GM12875 (cell line): ENCODE data around the gene KCNK15.

Source experiments
- H3K4me3 ChIP-seq: one replicate; pipeline ENCODE4 v1.5.1; 2011; ENCODE audit warnings: low read depth, low read length, control low read depth
- TF ChIP-seq, protein P1 (sequence below): IDR thresholded peaks from 2 replicates; pipeline ENCODE4 v1.5.1; 2011; ENCODE audit warnings: low read depth, mild to moderate bottlenecking, control low read depth, inconsistent platforms, low read length, moderate library complexity, borderline replicate concordance; ENCODE audit not compliant: insufficient read depth

The KCNK15 gene

DNA sequence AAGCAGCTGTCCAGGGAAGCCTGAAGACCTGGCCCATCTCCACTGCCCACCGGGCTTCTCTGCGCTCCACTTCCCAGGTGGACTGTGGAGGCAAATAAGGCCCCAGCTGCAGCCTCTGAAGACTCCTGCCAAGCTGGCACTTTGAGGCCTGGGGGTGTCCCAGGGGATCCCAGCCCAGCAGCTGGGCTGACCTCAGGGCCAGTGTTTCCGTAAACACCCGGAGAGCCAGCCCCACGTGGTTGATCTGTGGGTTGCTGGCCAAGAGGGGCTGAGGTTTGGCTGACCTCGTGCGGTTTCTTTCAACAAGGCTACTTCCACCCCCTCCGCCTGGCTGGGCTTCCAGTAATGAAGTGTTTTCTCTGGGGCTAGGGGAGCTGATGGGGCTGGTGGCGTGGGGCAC lies 42.9 kb upstream of the KCNK15 start:
- TF ChIP-seq, protein P1, sequence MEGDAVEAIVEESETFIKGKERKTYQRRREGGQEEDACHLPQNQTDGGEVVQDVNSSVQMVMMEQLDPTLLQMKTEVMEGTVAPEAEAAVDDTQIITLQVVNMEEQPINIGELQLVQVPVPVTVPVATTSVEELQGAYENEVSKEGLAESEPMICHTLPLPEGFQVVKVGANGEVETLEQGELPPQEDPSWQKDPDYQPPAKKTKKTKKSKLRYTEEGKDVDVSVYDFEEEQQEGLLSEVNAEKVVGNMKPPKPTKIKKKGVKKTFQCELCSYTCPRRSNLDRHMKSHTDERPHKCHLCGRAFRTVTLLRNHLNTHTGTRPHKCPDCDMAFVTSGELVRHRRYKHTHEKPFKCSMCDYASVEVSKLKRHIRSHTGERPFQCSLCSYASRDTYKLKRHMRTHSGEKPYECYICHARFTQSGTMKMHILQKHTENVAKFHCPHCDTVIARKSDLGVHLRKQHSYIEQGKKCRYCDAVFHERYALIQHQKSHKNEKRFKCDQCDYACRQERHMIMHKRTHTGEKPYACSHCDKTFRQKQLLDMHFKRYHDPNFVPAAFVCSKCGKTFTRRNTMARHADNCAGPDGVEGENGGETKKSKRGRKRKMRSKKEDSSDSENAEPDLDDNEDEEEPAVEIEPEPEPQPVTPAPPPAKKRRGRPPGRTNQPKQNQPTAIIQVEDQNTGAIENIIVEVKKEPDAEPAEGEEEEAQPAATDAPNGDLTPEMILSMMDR: no peak
- H3K4me3 ChIP-seq: no peak overlapping the region

DNA sequence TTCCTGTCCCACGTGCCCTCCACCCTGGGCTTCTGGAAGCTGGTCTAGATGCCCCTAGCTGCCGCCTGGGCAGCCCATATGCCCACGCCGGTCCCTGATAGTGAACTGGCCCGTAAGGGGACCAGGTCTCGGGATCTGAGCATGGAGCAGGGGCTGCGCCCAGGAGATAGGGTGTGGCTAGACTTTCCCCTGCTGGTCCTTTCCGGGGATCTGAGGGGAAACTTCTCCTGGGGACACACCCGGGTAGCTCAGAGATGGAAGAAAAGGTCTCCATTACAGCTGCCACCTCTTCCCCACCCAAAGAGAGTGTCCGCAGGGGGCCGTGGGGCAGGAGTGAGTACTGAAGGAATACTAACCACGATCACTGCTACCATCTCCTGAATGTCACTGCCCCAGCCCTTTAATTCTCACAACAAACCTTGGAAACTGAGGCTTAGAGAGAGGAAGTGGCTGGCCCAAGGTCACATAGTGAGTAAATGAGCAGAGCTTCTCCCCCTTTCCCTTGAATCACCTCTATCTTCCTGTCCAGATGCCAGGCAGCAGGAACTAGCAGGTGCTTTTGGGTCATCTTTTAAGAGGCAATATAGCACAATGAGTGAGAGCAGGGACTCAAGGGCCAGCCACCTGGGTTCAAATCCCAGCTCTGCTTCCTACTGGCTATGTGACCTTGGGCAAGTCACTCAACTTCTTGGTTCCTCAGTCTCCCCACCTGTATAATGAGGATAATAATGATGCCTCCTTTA lies 42.3 kb upstream of the KCNK15 start:
- H3K4me3 ChIP-seq: no peak overlapping the region
- TF ChIP-seq, protein P1: no peak

DNA sequence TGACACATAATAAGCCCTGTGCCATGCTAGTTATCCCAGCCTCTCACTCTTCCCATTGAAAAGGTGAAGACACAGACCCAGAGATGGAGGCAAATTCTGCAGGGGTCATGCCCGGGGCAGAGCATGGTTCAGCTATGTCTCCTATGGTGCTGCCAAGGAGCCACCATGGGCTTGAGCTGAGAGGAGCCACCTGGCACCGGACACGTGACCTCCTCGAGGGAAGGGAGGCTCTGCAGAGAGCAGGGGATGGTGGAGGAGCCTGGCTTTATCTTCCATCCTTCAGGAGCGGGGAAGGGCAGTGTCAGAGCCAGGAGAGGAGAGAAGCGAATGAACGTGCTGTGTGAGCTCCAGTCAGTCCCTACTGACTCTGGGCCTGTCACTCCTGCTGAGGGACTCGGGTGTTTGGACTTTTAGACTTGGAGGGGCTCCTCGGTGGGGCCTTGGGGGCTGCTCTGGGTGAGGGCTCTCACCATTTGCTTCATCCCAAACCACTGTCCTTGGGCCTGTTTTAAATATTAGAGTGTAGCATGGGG lies 41.6 kb upstream of the KCNK15 start:
- TF ChIP-seq, protein P1: no peak
- H3K4me3 ChIP-seq: no peak overlapping the region

DNA sequence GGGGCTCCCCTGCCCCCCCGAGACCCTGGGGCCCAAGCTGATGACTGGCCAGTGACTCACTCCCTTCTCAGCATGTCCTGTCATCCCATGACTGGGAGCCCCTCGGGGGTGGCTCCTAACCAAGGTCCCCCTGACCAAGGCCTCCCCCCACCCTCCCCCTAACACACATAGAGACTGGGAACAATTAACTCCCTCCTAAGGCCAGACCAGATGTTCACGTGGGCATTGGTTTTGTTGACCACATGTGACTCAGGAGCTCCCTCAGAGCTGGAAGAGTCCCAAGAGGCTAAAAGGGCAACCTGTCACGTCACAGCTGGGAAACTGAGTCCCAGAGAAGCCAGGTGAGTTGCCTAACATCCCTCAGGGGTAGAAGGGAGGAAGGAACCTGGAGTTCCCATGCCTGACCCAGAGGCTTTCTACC lies 41.1 kb upstream of the KCNK15 start:
- no peak overlapping the region for H3K4me3 ChIP-seq
- TF ChIP-seq, protein P1: no peak

DNA sequence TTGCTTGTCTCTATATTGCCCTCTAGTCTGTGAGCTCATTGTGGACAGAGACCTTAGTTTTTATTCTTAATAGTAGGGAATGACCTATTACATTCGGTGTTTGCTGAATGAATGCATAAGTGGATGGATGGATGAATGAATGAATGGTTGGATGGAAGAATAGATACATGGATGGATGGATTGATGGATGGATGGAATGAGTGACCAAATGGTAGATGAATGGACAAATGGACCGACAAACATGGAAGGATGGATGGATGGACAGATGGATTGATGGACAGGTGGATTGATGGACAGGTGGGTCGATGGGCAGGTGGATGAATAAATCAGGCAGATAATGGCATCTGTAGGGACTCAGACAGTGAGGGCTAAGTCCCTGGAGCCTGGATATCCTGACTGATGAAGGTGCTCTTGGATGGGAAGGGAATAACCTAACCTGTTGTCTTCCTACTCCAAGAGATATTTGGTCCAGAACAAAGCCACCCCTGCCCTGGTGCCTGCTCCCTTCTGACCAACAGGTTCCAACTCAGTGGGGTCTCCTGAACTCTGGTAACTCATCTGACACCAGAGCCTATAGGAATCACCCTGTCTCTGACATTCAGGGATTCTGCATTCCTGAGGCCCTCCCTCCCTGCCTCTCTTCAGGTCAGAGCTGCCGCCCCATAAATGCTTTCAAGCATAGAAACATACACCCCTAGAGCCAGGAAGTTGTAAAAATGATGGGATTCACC lies 40.1 kb upstream of the KCNK15 start:
- TF ChIP-seq, protein P1: no peak
- no peak overlapping the region for H3K4me3 ChIP-seq

DNA sequence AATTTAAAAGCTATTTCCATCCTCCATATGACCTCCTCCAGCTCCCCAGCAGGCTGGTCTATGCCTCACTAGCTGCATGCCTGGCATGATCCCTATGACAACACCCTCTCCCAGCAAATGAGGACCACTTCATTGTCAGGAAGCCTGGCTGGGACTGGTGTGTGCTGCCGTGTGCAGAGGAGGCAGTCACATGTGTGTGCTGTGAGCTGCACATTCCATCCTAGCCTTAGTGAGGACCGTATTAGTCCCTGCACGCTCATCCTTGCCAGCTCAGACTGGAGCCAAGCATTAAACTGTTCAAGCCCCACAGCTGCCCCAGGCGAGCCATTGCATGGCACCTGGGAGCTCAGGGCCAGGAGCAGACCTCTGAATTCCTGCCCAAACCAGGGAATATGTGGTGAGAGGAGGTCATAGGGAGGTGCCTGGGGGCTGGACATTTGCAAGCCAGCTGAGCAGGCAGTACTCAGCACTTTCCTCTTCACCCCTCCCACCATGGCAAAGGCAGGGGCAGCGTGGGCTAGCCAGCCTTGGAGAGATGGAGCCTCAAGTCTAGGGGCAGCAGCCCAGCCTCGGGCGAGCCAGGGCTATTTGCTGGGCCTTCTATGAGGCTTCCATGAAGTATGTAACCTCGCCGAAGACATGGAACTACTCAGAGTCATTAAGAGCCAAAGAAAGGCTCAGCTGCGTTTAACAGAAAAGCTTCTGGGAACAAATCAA lies 39.2 kb upstream of the KCNK15 start:
- TF ChIP-seq, protein P1: no peak
- H3K4me3 ChIP-seq: no peak overlapping the region
